WTC11 (cell line): ENCODE data around the gene ZNF821. TPM values are rescaled to one million over a fixed set of nuclear protein-coding genes. Genes with fewer than 3 reads are reported as not detected.
A peak's percentile ranks its signal among the peaks of the same experiment; 100 is the strongest.

Experiments
- ATAC-seq: fragments of 200-7000 bp; cut with Tn5 transposase; 2 replicates; pipeline ENCODE4 v1.10.0; 2021; ENCODE audit warnings: mild to moderate bottlenecking, moderate library complexity
- CTCF ChIA-PET: fragments of 300-600 bp; sonication (Branson Sonifier 250); formaldehyde crosslinking; loops from one replicate; lab custom pipeline; 2021; ENCODE audit warnings: antibody characterized with exemption; lab: Charles Lee
- POLR2A ChIA-PET: fragments of 350-600 bp; sonication (Branson Sonifier 250); formaldehyde crosslinking; loops from one replicate; lab custom pipeline; 2021; ENCODE audit warnings: antibody characterized with exemption; lab: Charles Lee
- DNase-seq: peaks from one replicate; pipeline ENCODE4 v3.0.0; 2021; ENCODE audit warnings: low spot score
- H3K27ac Mint-ChIP-seq: 2 replicates; pipeline ENCODE4 v1.8.0; 2021; ENCODE audit warnings: mixed read lengths
- H3K27me3 Mint-ChIP-seq: 2 replicates; pipeline ENCODE4 v1.8.0; 2021; ENCODE audit warnings: low read depth, mild to moderate bottlenecking, moderate library complexity, mixed read lengths
- H3K36me3 Mint-ChIP-seq: 2 replicates; pipeline ENCODE4 v1.8.0; 2021; ENCODE audit warnings: mixed read lengths
- H3K4me1 Mint-ChIP-seq: 2 replicates; pipeline ENCODE4 v1.8.0; 2022; ENCODE audit warnings: mixed read lengths
- H3K4me3 Mint-ChIP-seq: 2 replicates; pipeline ENCODE4 v1.8.0; 2021; ENCODE audit warnings: mild to moderate bottlenecking, moderate library complexity, mixed read lengths
- H3K9me3 Mint-ChIP-seq: 2 replicates; pipeline ENCODE4 v1.8.0; 2021; ENCODE audit warnings: mixed read lengths
- ARID4B ChIP-seq: sonication (generic); formaldehyde crosslinking; IDR thresholded peaks from 2 replicates; pipeline ENCODE4 v1.8.0; 2023; ENCODE audit warnings: missing genetic modification reagents, mild to moderate bottlenecking, borderline replicate concordance
- CTCF ChIP-seq: fragments of 200-600 bp; IDR thresholded peaks from 2 replicates; pipeline ENCODE4 v1.8.0; 2022; ENCODE audit warnings: antibody characterized with exemption
- E2F1 ChIP-seq: sonication (generic); formaldehyde crosslinking; IDR thresholded peaks from 2 replicates; pipeline ENCODE4 v1.8.0; 2022; ENCODE audit warnings: mild to moderate bottlenecking, missing genetic modification reagents
- ERG ChIP-seq: fragments of 250-450 bp; sonication (Bioruptor Pico); IDR thresholded peaks from 2 replicates; pipeline ENCODE4 v1.8.0; 2021; ENCODE audit warnings: mild to moderate bottlenecking
- ESRRA ChIP-seq: sonication (generic); formaldehyde crosslinking; IDR thresholded peaks from 2 replicates; pipeline ENCODE4 v1.8.1; 2022; ENCODE audit warnings: mild to moderate bottlenecking, missing genetic modification reagents, borderline replicate concordance
- ETV6 ChIP-seq: sonication (generic); formaldehyde crosslinking; IDR thresholded peaks from 2 replicates; pipeline ENCODE4 v1.8.1; 2022; ENCODE audit warnings: mild to moderate bottlenecking, missing genetic modification reagents
- GTF2I ChIP-seq: fragments of 250-450 bp; sonication (Bioruptor Pico); conservative IDR thresholded peaks from 2 replicates; pipeline ENCODE4 v1.4.0; 2021; ENCODE audit warnings: mild to moderate bottlenecking
- JAZF1 ChIP-seq: fragments of 250-450 bp; sonication (Bioruptor Pico); IDR thresholded peaks from 2 replicates; pipeline ENCODE4 v1.9.0; 2021; ENCODE audit warnings: moderate library complexity, mild to moderate bottlenecking, inconsistent platforms
- JUN ChIP-seq: sonication (generic); formaldehyde crosslinking; IDR thresholded peaks from 2 replicates; pipeline ENCODE4 v1.8.0; 2023; ENCODE audit warnings: mild to moderate bottlenecking, missing genetic modification reagents
- MYBL2 ChIP-seq: sonication (generic); formaldehyde crosslinking; IDR thresholded peaks from 2 replicates; pipeline ENCODE4 v1.8.1; 2023; ENCODE audit warnings: mild to moderate bottlenecking, moderate library complexity, missing genetic modification reagents
- PRRX2 ChIP-seq: fragments of 250-450 bp; sonication (Bioruptor Pico); IDR thresholded peaks from 2 replicates; pipeline ENCODE4 v1.8.0; 2021; ENCODE audit warnings: mild to moderate bottlenecking
- TEAD4 ChIP-seq: sonication (generic); formaldehyde crosslinking; IDR thresholded peaks from 2 replicates; pipeline ENCODE4 v1.8.0; 2022; ENCODE audit warnings: mild to moderate bottlenecking, missing genetic modification reagents
- ZMAT4 ChIP-seq: fragments of 250-450 bp; sonication (Bioruptor Pico); IDR thresholded peaks from 2 replicates; pipeline ENCODE4 v1.9.0; 2021; ENCODE audit warnings: mild to moderate bottlenecking
- ZNF121 ChIP-seq: sonication (generic); formaldehyde crosslinking; IDR thresholded peaks from 2 replicates; pipeline ENCODE4 v1.8.0; 2023; ENCODE audit warnings: missing genetic modification reagents
- ZNF138 ChIP-seq: sonication (generic); formaldehyde crosslinking; conservative IDR thresholded peaks from 2 replicates; pipeline ENCODE4 v1.8.1; 2022; ENCODE audit warnings: mild to moderate bottlenecking, moderate library complexity, missing genetic modification reagents
- ZNF232 ChIP-seq: sonication (generic); formaldehyde crosslinking; IDR thresholded peaks from 2 replicates; pipeline ENCODE4 v1.8.0; 2022; ENCODE audit warnings: mild to moderate bottlenecking, missing genetic modification reagents
- ZNF263 ChIP-seq: sonication (generic); formaldehyde crosslinking; IDR thresholded peaks from 2 replicates; pipeline ENCODE4 v1.8.1; 2022; ENCODE audit warnings: low read depth, mild to moderate bottlenecking, moderate library complexity, missing genetic modification reagents
- ZSCAN18 ChIP-seq: fragments of 250-450 bp; sonication (Bioruptor Pico); IDR thresholded peaks from 2 replicates; pipeline ENCODE4 v2.1.2; 2022; ENCODE audit warnings: mild to moderate bottlenecking, moderate library complexity
- total RNA-seq: library from RNA; stranded (reverse); gene quantifications from 3 replicates; pipeline ENCODE4 v1.2.3, GENCODE V29; 2021

The ZNF821 gene
- total RNA-seq, 1 experiment from 2014 or later: 16.2 TPM

GRCh38 chr16:71902656-71903365, 18.8 kb upstream of the ZNF821 start:
- Mint-ChIP-seq H3K4me3 (no peak overlapping the region), H3K9me3 (no peaks in the 10 kb centered on the region), H3K4me1 (peaks cover 29% of the 10 kb centered on the region), H3K27me3 (no peaks in the 10 kb centered on the region), H3K27ac (no peak overlapping the region), H3K36me3 (peaks cover 10% of the 10 kb centered on the region)
- DNase-seq (no peak), ATAC-seq (no peak)
- ChIA-PET POLR2A (no interaction called here), CTCF (interaction anchor here (0.7 kb wide), 1 partner anchor 59 kb away, joined by 3 read pairs; no protein-coding TSS in a partner anchor)
- TF ChIP-seq E2F1 (CRISPR knock-in tag) (no peak), ZNF121 (CRISPR knock-in tag) (peak; percentile 89)

GRCh38 chr16:71899171-71899570, 15.2 kb upstream of the ZNF821 start:
- H3K36me3 Mint-ChIP-seq: peaks cover 17% of the 10 kb centered on the region
- no peak overlapping the region; the same call in 1 of the 2 replicates for H3K27ac Mint-ChIP-seq
- ATAC-seq: no peak
- CTCF ChIA-PET: interaction anchor here (0.6 to 2.7 kb wide), 3 partner anchors 15 to 20 kb away, joined by 3 to 23 read pairs (median 6); partner anchors contain the start of gene ZNF821
- no peak overlapping the region for H3K4me3 Mint-ChIP-seq
- no peak for TF ChIP-seq JUN (CRISPR knock-in tag)
- TF ChIP-seq ZMAT4: no peak
- no peak for TF ChIP-seq ZNF138 (CRISPR knock-in tag)
- no peak for TF ChIP-seq CTCF
- TF ChIP-seq ZNF263 (CRISPR knock-in tag): no peak
- TF ChIP-seq ERG: no peak
- peak; percentile 62; the same call in 1 of the 2 replicates for TF ChIP-seq ZNF121 (CRISPR knock-in tag)
- no peak for TF ChIP-seq ESRRA (CRISPR knock-in tag)
- no peak for TF ChIP-seq TEAD4 (CRISPR knock-in tag)
- DNase-seq: no peak
- H3K4me1 Mint-ChIP-seq: peaks cover 17% of the 10 kb centered on the region
- POLR2A ChIA-PET: no interaction called here
- no peaks in the 10 kb centered on the region for H3K9me3 Mint-ChIP-seq
- no peaks in the 10 kb centered on the region for H3K27me3 Mint-ChIP-seq

- Mint-ChIP-seq H3K9me3 (no peaks in the 10 kb centered on the region), H3K4me3 (peak overlapping the region; percentile 98), H3K4me1 (peaks cover 21% of the 10 kb centered on the region), H3K27ac (peak overlapping the region; percentile 82), H3K36me3 (peaks cover 13% of the 10 kb centered on the region), H3K27me3 (no peaks in the 10 kb centered on the region)
- POLR2A ChIA-PET: interaction anchor here (0.6 to 1.1 kb wide), 5 partner anchors 12 to 1779 kb away, joined by 3 to 5 read pairs (median 3); partner anchors contain the start of gene ZNF821
- DNase-seq: no peak
- no peak for ATAC-seq
- CTCF ChIA-PET: interaction anchor here (0.6 to 3.6 kb wide), 3 partner anchors 13 to 65 kb away, joined by 3 to 27 read pairs (median 5); partner anchors contain the start of gene ZNF821
- no peak for TF ChIP-seq JAZF1 (CRISPR knock-in tag)
- no peak for TF ChIP-seq ZNF232 (CRISPR knock-in tag)
- no peak for TF ChIP-seq ZSCAN18 (CRISPR knock-in tag)
- TF ChIP-seq PRRX2 (CRISPR knock-in tag): no peak
- no peak for TF ChIP-seq JUN (CRISPR knock-in tag)
- no peak for TF ChIP-seq GTF2I (CRISPR knock-in tag)
- no peak for TF ChIP-seq MYBL2 (CRISPR knock-in tag)
- no peak for TF ChIP-seq ETV6 (CRISPR knock-in tag)
- no peak for TF ChIP-seq ARID4B (CRISPR knock-in tag)
These were observed 12.9 kb upstream of the ZNF821 start for GRCh38 chr16:71896764-71897368.
